H9 (cell line): ENCODE data around the gene NHSL2. TPM values are rescaled to one million over a fixed set of nuclear protein-coding genes. Genes with fewer than 3 reads are reported as not detected.

Experiments used
- DNase-seq: peaks from one replicate; pipeline ENCODE4 v3.0.0-alpha.2; 2017
- H2AFZ ChIP-seq: one replicate; pipeline ENCODE4 v1.6.1; 2013; ENCODE audit warnings: mild to moderate bottlenecking, low read length, control low read depth, moderate library complexity
- H2AK5ac ChIP-seq: 2 replicates; pipeline ENCODE4 v1.6.1; 2013; ENCODE audit warnings: low read length, control low read depth, mixed read lengths; ENCODE audit not compliant: insufficient read length
- H2BK120ac ChIP-seq: one replicate; pipeline ENCODE4 v1.6.1; 2013; ENCODE audit warnings: low read depth, mild to moderate bottlenecking, low read length, control low read depth, inconsistent platforms; ENCODE audit not compliant: poor library complexity, severe bottlenecking
- H2BK12ac ChIP-seq: 2 replicates; pipeline ENCODE4 v1.6.1; 2013; ENCODE audit warnings: low read length, control low read depth, mixed read lengths, low read depth; ENCODE audit not compliant: insufficient read length
- H2BK15ac ChIP-seq: 2 replicates; pipeline ENCODE4 v1.6.1; 2013; ENCODE audit warnings: low read depth, low read length, control low read depth
- H2BK20ac ChIP-seq: one replicate; pipeline ENCODE4 v1.6.1; 2013; ENCODE audit warnings: low read depth, mild to moderate bottlenecking, low read length, control low read depth, inconsistent platforms; ENCODE audit not compliant: poor library complexity, severe bottlenecking
- H2BK5ac ChIP-seq: 2 replicates; pipeline ENCODE4 v1.6.1; 2013; ENCODE audit warnings: low read length, control low read depth, mixed read lengths; ENCODE audit not compliant: insufficient read length
- H3K14ac ChIP-seq: 2 replicates; pipeline ENCODE4 v1.6.1; 2013; ENCODE audit warnings: low read length, control low read depth; ENCODE audit not compliant: insufficient read depth
- H3K18ac ChIP-seq: 2 replicates; pipeline ENCODE4 v1.6.1; 2013; ENCODE audit warnings: low read depth, mild to moderate bottlenecking, mixed read lengths, low read length, control low read depth; ENCODE audit not compliant: insufficient read length
- H3K23ac ChIP-seq: 2 replicates; pipeline ENCODE4 v1.6.1; 2013; ENCODE audit warnings: low read length, control low read depth, mixed read lengths, low read depth; ENCODE audit not compliant: insufficient read length
- H3K23me2 ChIP-seq: 2 replicates; pipeline ENCODE4 v1.6.1; 2013; ENCODE audit warnings: low read depth, mild to moderate bottlenecking, mixed read lengths, low read length, control low read depth; ENCODE audit not compliant: insufficient read length, poor library complexity, severe bottlenecking
- H3K27ac ChIP-seq: 2 replicates; pipeline ENCODE4 v1.5.1; 2013; ENCODE audit warnings: low read length, control low read depth, mixed read lengths, low read depth; ENCODE audit not compliant: insufficient read length
- H3K27me3 ChIP-seq: 2 replicates; pipeline ENCODE4 v1.6.1; 2013; ENCODE audit warnings: low read length, control low read depth, inconsistent platforms; ENCODE audit not compliant: insufficient read depth
- H3K4ac ChIP-seq: 2 replicates; pipeline ENCODE4 v1.6.1; 2013; ENCODE audit warnings: low read depth, mild to moderate bottlenecking, control low read depth, inconsistent platforms, low read length, moderate library complexity
- H3K4me1 ChIP-seq: 2 replicates; pipeline ENCODE4 v1.6.1; 2013; ENCODE audit warnings: low read length, control low read depth, inconsistent platforms; ENCODE audit not compliant: insufficient read depth
- H3K4me2 ChIP-seq: 2 replicates; pipeline ENCODE4 v1.6.1; 2013; ENCODE audit warnings: low read length, control low read depth, mixed read lengths; ENCODE audit not compliant: insufficient read length, insufficient read depth
- H3K56ac ChIP-seq: 2 replicates; pipeline ENCODE4 v1.6.1; 2013; ENCODE audit warnings: low read depth, mild to moderate bottlenecking, mixed read lengths, low read length, control low read depth; ENCODE audit not compliant: insufficient read length
- H3K79me1 ChIP-seq: 2 replicates; pipeline ENCODE4 v1.6.1; 2013; ENCODE audit warnings: low read depth, mild to moderate bottlenecking, moderate library complexity, low read length, control low read depth, inconsistent platforms; ENCODE audit not compliant: insufficient read depth, poor library complexity, severe bottlenecking
- H3K79me2 ChIP-seq: 2 replicates; pipeline ENCODE4 v1.6.1; 2013; ENCODE audit warnings: low read length, control low read depth, inconsistent platforms; ENCODE audit not compliant: insufficient read depth
- H3K9ac ChIP-seq: 2 replicates; pipeline ENCODE4 v1.6.1; 2013; ENCODE audit warnings: low read length, control low read depth, mixed read lengths; ENCODE audit not compliant: insufficient read length; ENCODE audit errors: extremely low read depth
- H3K9me3 ChIP-seq: one replicate; pipeline ENCODE4 v1.6.1; 2013; ENCODE audit warnings: low read depth, low read length, inconsistent platforms; ENCODE audit not compliant: control insufficient read depth
- H3T11ph ChIP-seq: one replicate; pipeline ENCODE4 v1.6.1; 2013; ENCODE audit warnings: mild to moderate bottlenecking, low read length, control low read depth, inconsistent platforms
- H4K20me1 ChIP-seq: one replicate; pipeline ENCODE4 v1.6.1; 2013; ENCODE audit not compliant: control insufficient read depth, insufficient read length, insufficient read depth
- H4K5ac ChIP-seq: 2 replicates; pipeline ENCODE4 v1.6.1; 2013; ENCODE audit warnings: low read depth, mild to moderate bottlenecking, mixed read lengths, low read length, control low read depth; ENCODE audit not compliant: insufficient read length
- H4K8ac ChIP-seq: replicated peaks from 2 replicates; pipeline ENCODE4 v1.6.1; 2013; ENCODE audit warnings: low read length, control low read depth, mixed read lengths, low read depth; ENCODE audit not compliant: insufficient read length
- H4K91ac ChIP-seq: 2 replicates; pipeline ENCODE4 v1.6.1; 2013; ENCODE audit warnings: low read depth, mild to moderate bottlenecking, moderate library complexity, mixed read lengths, low read length, control low read depth; ENCODE audit not compliant: insufficient read length
- H3K27ac Mint-ChIP-seq, 3 experiments: 2 replicates in 2 of 3; 3 replicates in 1 of 3; pipeline ENCODE4 v1.8.0; 2020 to 2021; ENCODE audit warnings: mixed read lengths in 3 of 3, mild to moderate bottlenecking in 1 of 3, moderate library complexity in 1 of 3
- H3K27me3 Mint-ChIP-seq: 2 replicates; pipeline ENCODE4 v1.8.0; 2021; ENCODE audit warnings: low read depth, mild to moderate bottlenecking, moderate library complexity, mixed read lengths
- H3K36me3 Mint-ChIP-seq, 3 experiments: 2 replicates in 2 of 3; 3 replicates in 1 of 3; pipeline ENCODE4 v1.8.0; 2020 to 2021; ENCODE audit warnings: low read depth in 3 of 3, mixed read lengths in 3 of 3; ENCODE audit not compliant: insufficient read depth in 1 of 3
- H3K4me1 Mint-ChIP-seq, 2 experiments: 2 replicates each; pipeline ENCODE4 v1.8.0; 2020; ENCODE audit warnings: mixed read lengths in 2 of 2
- H3K4me3 Mint-ChIP-seq, 2 experiments: 2 replicates in 1 of 2; 3 replicates in 1 of 2; pipeline ENCODE4 v1.8.0; 2020 to 2021; ENCODE audit warnings: mild to moderate bottlenecking in 2 of 2, mixed read lengths in 2 of 2, moderate library complexity in 1 of 2
- H3K9me3 Mint-ChIP-seq, 2 experiments: 2 replicates in 1 of 2; 3 replicates in 1 of 2; pipeline ENCODE4 v1.8.0; 2020; ENCODE audit warnings: mild to moderate bottlenecking in 2 of 2, mixed read lengths in 2 of 2, moderate library complexity in 1 of 2
- CTCF ChIP-seq: fragments of 200-600 bp; sonication (generic); conservative IDR thresholded peaks from 3 replicates; pipeline ENCODE4 v1.8.0; 2021; ENCODE audit warnings: antibody characterized with exemption, mild to moderate bottlenecking
- WGBS: extraction: QIAGEN DNeasy Blood & Tissue Kit; methylation state at CpG from one replicate; pipeline ENCODE4 v1.1.7; 2013; ENCODE audit warnings: missing lambda C conversion rate, low lambda C conversion rate, mixed read lengths; ENCODE audit not compliant: insufficient read length; ENCODE audit errors: extremely low coverage; 5-methylcytosine and 5-hydroxymethylcytosine counted together
- total RNA-seq: library from RNA; stranded (reverse); gene quantifications from 2 replicates; pipeline ENCODE4 v1.2.1, GENCODE V29; 2021

NHSL2 gene
- total RNA-seq, 1 experiment from 2014 or later: 6.4 TPM

GRCh38 chrX:71953946-71954345, 43.3 kb downstream of the NHSL2 start:
- H3K27ac ChIP-seq: no peak overlapping the region
- H3K23ac ChIP-seq: no peak overlapping the region
- no peaks in the 10 kb centered on the region for H3K23me2 ChIP-seq
- peaks cover 58 to 67% of the 10 kb centered on the region in 2 experiments for H3K4me1 Mint-ChIP-seq
- no peak overlapping the region for H3T11ph ChIP-seq
- DNase-seq: no peak
- H3K4me3 Mint-ChIP-seq: no peak overlapping the region
- no peak overlapping the region for H3K4me2 ChIP-seq
- no peak overlapping the region for H4K91ac ChIP-seq
- no peak overlapping the region for H2BK20ac ChIP-seq
- H3K79me2 ChIP-seq: no peaks in the 10 kb centered on the region
- no peaks in the 10 kb centered on the region for H3K79me1 ChIP-seq
- H2BK15ac ChIP-seq: no peak overlapping the region
- H2BK120ac ChIP-seq: no peak overlapping the region
- WGBS: no CpG with 5 or more reads among the region's 2 CpGs
- no peak overlapping the region for H3K14ac ChIP-seq
- H4K20me1 ChIP-seq: no peaks in the 10 kb centered on the region
- no peak for TF ChIP-seq CTCF
- H3K9me3 ChIP-seq: peaks cover 43% of the 10 kb centered on the region
- H3K4ac ChIP-seq: no peak overlapping the region
- no peak overlapping the region for H2BK5ac ChIP-seq
- H2AK5ac ChIP-seq: no peak overlapping the region
- H3K9me3 Mint-ChIP-seq: peaks cover 61 to 80% of the 10 kb centered on the region in 2 experiments
- no peak overlapping the region for H3K9ac ChIP-seq
- H3K27ac Mint-ChIP-seq: peak overlapping the region in 2 of 3 experiments; percentile 40 to 79; a peak in 3 of 7 replicates
- H3K4me1 ChIP-seq: peaks cover 2% of the 10 kb centered on the region; the same call in 1 of the 2 replicates
- H3K18ac ChIP-seq: no peak overlapping the region
- H4K8ac ChIP-seq: no peak overlapping the region
- H3K27me3 Mint-ChIP-seq: no peaks in the 10 kb centered on the region; the same call in 1 of the 2 replicates
- H4K5ac ChIP-seq: no peak overlapping the region
- H2AFZ ChIP-seq: no peak overlapping the region
- H2BK12ac ChIP-seq: no peak overlapping the region
- H3K56ac ChIP-seq: no peak overlapping the region
- H3K36me3 Mint-ChIP-seq: peaks cover 2 to 6% (median 4%) of the 10 kb centered on the region in 3 experiments; a peak in 3 of 7 replicates
- no peaks in the 10 kb centered on the region for H3K27me3 ChIP-seq
